B cell (primary cell): Measurements from ENCODE around the gene AIRE. TPM values are rescaled to one million over a fixed set of nuclear protein-coding genes. Genes with fewer than 3 reads are reported as not detected.
"Not testable (repeated sequence)": the region's sequence is repeated elsewhere in the genome, so short reads cannot be mapped to it uniquely, and the experiment has no call there.

Experiments
- ATAC-seq: fragments of 200-7000 bp; cut with Tn5 transposase; one replicate; pipeline ENCODE4 v1.10.0; 2021; ENCODE audit warnings: low read depth, mild to moderate bottlenecking, moderate number of reproducible peaks, moderate library complexity
- CTCF ChIA-PET: fragments of 350-600 bp; sonication (Branson Sonifier 250); formaldehyde crosslinking; loops from one replicate; lab custom pipeline; 2021; ENCODE audit warnings: antibody characterized with exemption, inconsistent platforms; lab: Charles Lee
- POLR2A ChIA-PET: fragments of 350-600 bp; sonication (Branson Sonifier 250); formaldehyde crosslinking; loops from one replicate; lab custom pipeline; 2021; ENCODE audit warnings: antibody characterized with exemption; lab: Charles Lee
- DNase-seq: peaks from one replicate; pipeline ENCODE4 v3.0.0; 2013
- H2AFZ ChIP-seq: 2 replicates; pipeline ENCODE4 v1.6.1; 2012; ENCODE audit warnings: mild to moderate bottlenecking, low read depth, low read length; ENCODE audit not compliant: insufficient read depth, poor library complexity, severe bottlenecking
- H3K27ac ChIP-seq, 2 donors: 1 replicate in 1 of 2; 2 replicates in 1 of 2; pipeline ENCODE4 v1.5.1; 2012 to 2013; ENCODE audit warnings: low read length in 2 of 2, mild to moderate bottlenecking in 2 of 2, moderate library complexity in 1 of 2
- H3K27me3 ChIP-seq, 4 experiments: fragments of 200-600 bp in 1 of 4; sonication (generic) in 1 of 4; replicated peaks in 1 of 4; 1 replicate in 2 of 4; 2 replicates in 2 of 4; pipeline versions ENCODE4 v1.6.1 to v1.7.0; 2013 to 2016; ENCODE audit warnings: low read length in 3 of 4, mild to moderate bottlenecking in 2 of 4, mixed read lengths in 1 of 4, moderate library complexity in 1 of 4; ENCODE audit not compliant: insufficient read depth in 4 of 4, control insufficient read depth in 3 of 4; ENCODE audit errors: control extremely low read depth in 1 of 4
- H3K36me3 ChIP-seq, 2 experiments: replicated peaks in 1 of 2; 1 replicate in 1 of 2; 2 replicates in 1 of 2; pipeline versions ENCODE4 v1.6.1 to v1.7.1; 2013; ENCODE audit warnings: low read length in 1 of 2; ENCODE audit not compliant: insufficient read depth in 2 of 2, control insufficient read depth in 1 of 2; ENCODE audit errors: control extremely low read depth in 1 of 2, extremely low read depth in 1 of 2
- H3K4me1 ChIP-seq, 2 donors: fragments of 200-600 bp in 1 of 2; sonication (generic) in 1 of 2; 1 replicate in 1 of 2; 2 replicates in 1 of 2; pipeline versions ENCODE4 v1.5.1 to v1.6.1; 2013 to 2017; ENCODE audit warnings: low read length in 2 of 2; ENCODE audit not compliant: control insufficient read depth in 2 of 2, insufficient read depth in 2 of 2
- H3K4me2 ChIP-seq: replicated peaks from 2 replicates; pipeline ENCODE3; 2012; ENCODE audit warnings: mild to moderate bottlenecking, low read depth, low read length; ENCODE audit not compliant: poor library complexity, severe bottlenecking
- H3K4me3 ChIP-seq, 5 experiments: fragments of 200-600 bp in 1 of 5; sonication (generic) in 1 of 5; 1 replicate in 3 of 5; 2 replicates in 2 of 5; pipeline versions ENCODE4 v1.5.1 to v1.7.0; 2011 to 2016; ENCODE audit warnings: low read length in 4 of 5, mild to moderate bottlenecking in 4 of 5, low read depth in 2 of 5, control low read depth in 1 of 5, moderate library complexity in 1 of 5; ENCODE audit not compliant: insufficient read depth in 1 of 5; ENCODE audit errors: control extremely low read depth in 1 of 5, extremely low read depth in 1 of 5
- H3K79me2 ChIP-seq: fragments of 200-600 bp; sonication (generic); one replicate; pipeline ENCODE4 v1.6.0; 2016; ENCODE audit warnings: low read length; ENCODE audit not compliant: control insufficient read depth, insufficient read depth
- H3K9ac ChIP-seq: fragments of 200-600 bp; sonication (generic); 2 replicates; pipeline ENCODE4 v1.6.1; 2017; ENCODE audit warnings: mild to moderate bottlenecking, low read length, moderate library complexity
- H3K9me3 ChIP-seq, 3 donors: one replicate each; pipeline versions ENCODE4 v1.6.1 to v1.7.1; 2013; ENCODE audit warnings: low read length in 2 of 3; ENCODE audit not compliant: control insufficient read depth in 2 of 3, insufficient read depth in 1 of 3; ENCODE audit errors: control extremely low read depth in 1 of 3
- H4K20me1 ChIP-seq: 2 replicates; pipeline ENCODE4 v1.6.0; 2012; ENCODE audit warnings: mild to moderate bottlenecking, low read length; ENCODE audit not compliant: insufficient read depth, control insufficient read depth, poor library complexity, severe bottlenecking
- H3K27ac Mint-ChIP-seq: one replicate; pipeline ENCODE4 v1.8.0; 2021; ENCODE audit warnings: mixed read lengths
- H3K27me3 Mint-ChIP-seq: one replicate; pipeline ENCODE4 v1.8.0; 2021; ENCODE audit warnings: mixed read lengths
- H3K4me1 Mint-ChIP-seq: one replicate; pipeline ENCODE4 v1.8.0; 2021; ENCODE audit warnings: mixed read lengths
- H3K4me3 Mint-ChIP-seq: one replicate; pipeline ENCODE4 v1.8.0; 2021; ENCODE audit warnings: mixed read lengths
- H3K9me3 Mint-ChIP-seq: one replicate; pipeline ENCODE4 v1.8.0; 2022; ENCODE audit warnings: mixed read lengths; ENCODE audit not compliant: insufficient read depth
- CTCF ChIP-seq: fragments of 200-600 bp; IDR thresholded peaks from one replicate; pipeline ENCODE4 v1.8.0; 2022; ENCODE audit warnings: antibody characterized with exemption, mild to moderate bottlenecking
- WGBS: methylation state at CpG from one replicate; pipeline ENCODE4 v1.1.5; 2013; ENCODE audit warnings: missing lambda C conversion rate; ENCODE audit not compliant: insufficient coverage; 5-methylcytosine and 5-hydroxymethylcytosine counted together
- intact Hi-C: fragments of 100-400 bp; cut with micrococcal nuclease; formaldehyde crosslinking; loops from one replicate; pipeline ENCODE4 v1.10.0; 2022
- polyA plus RNA-seq: library from polyadenylated mRNA; depleted of rRNA; stranded (reverse); fragments of >200 nt; gene quantifications from 2 replicates; pipeline ENCODE4 v1.2.3, GENCODE V29; 2012
- total RNA-seq, 2 donors: library from RNA; stranded (reverse); fragments of 120-200 nt in 1 of 2; gene quantifications; 1 replicate in 1 of 2; 2 replicates in 1 of 2; pipeline versions ENCODE4 v1.2.3 to v1.2.4, GENCODE V29; 2013 to 2022

AIRE gene
- total and polyA plus RNA-seq, 2 donors (not counting 1 experiment from before 2014, with no cell fraction given) = 0.37 TPM; not detected in 1

- H3K4me3 ChIP-seq = peak within 1 kb of the TSS; percentile 73 to 99 (median 88)
- CTCF ChIA-PET = interaction anchor here (1.1 to 1.5 kb wide), 2 partner anchors 141 to 454 kb away, joined by 3 to 5 read pairs; no protein-coding TSS in a partner anchor
- intact Hi-C loops = loop anchor here (1.0 to 5.0 kb wide), 4 partner anchors 40 to 478 kb away; partner anchors contain the start of genes LRRC3 and TRAPPC10
Observed at GRCh38 chr21:44338971-44339910, 53.6 kb downstream of the AIRE start, which contains the start of gene CFAP410. TSS of gene CFAP410 (minus strand) at chr21:44339390. CDS start at chr21:44339194, 196 bp downstream.

GRCh38 chr21:44341726-44342458, 56.2 kb downstream of the AIRE start:
- H3K9ac ChIP-seq, H3K9me3 Mint-ChIP-seq, H3K4me2 ChIP-seq, H3K27ac ChIP-seq, H3K79me2 ChIP-seq, H3K9me3 ChIP-seq, H2AFZ ChIP-seq, H3K27me3 ChIP-seq, POLR2A ChIA-PET, DNase-seq, intact Hi-C loops, H3K4me3 Mint-ChIP-seq, H3K4me3 ChIP-seq, ATAC-seq, H3K27me3 Mint-ChIP-seq, H4K20me1 ChIP-seq, H3K36me3 ChIP-seq: not testable (repeated sequence)
- CTCF ChIA-PET = interaction anchor here (1.1 kb wide), 1 partner anchor 45 kb away, joined by 4 read pairs; no protein-coding TSS in a partner anchor
- H3K4me1 ChIP-seq = peaks cover 10 to 18% of the 10 kb centered on the region in 2 donors
- peaks cover 17% of the 10 kb centered on the region for H3K4me1 Mint-ChIP-seq
- H3K27ac Mint-ChIP-seq = peak overlapping the region; percentile 39
- WGBS = 93% methylated on average over 9 of the region's 12 CpGs

More at GRCh38 chr21:44338971-44339910, 53.6 kb downstream of the AIRE start, which contains the start of gene CFAP410:
- POLR2A ChIA-PET = interaction anchor here (0.6 to 1.2 kb wide), 6 partner anchors 14 to 249 kb away, joined by 3 to 7 read pairs (median 4); no protein-coding TSS in a partner anchor
- Mint-ChIP-seq H3K4me3 (peak within 1 kb of the TSS; percentile 92), H3K4me1 (peaks cover 17% of the 10 kb centered on the region), H3K27me3 (no peaks in the 10 kb centered on the region), H3K9me3 (no peaks in the 10 kb centered on the region), H3K27ac (peak within 1 kb of the TSS; percentile 97)
- Histone ChIP-seq H3K27me3 (no peaks in the 10 kb centered on the region), H3K79me2 (no peaks in the 10 kb centered on the region), H3K9me3 (no peaks in the 10 kb centered on the region), H4K20me1 (peaks cover 15% of the 10 kb centered on the region), H3K4me1 (peaks cover 10 to 18% of the 10 kb centered on the region in 2 donors), H3K36me3 (peaks cover 0 to 18% of the 10 kb centered on the region in 2 experiments), H3K27ac (peak within 1 kb of the TSS; percentile 89 to 97), H3K4me2 (peak within 1 kb of the TSS; percentile 80), H3K9ac (peak within 1 kb of the TSS; percentile 83), H2AFZ (peak within 1 kb of the TSS; percentile 67)
- ATAC-seq (peak; percentile 85), DNase-seq (peak; percentile 97)
- WGBS = under 1% methylated on average over 83 of the region's 90 CpGs
- TF ChIP-seq CTCF = no peak

GRCh38 chr21:44342981-44343380, 57.3 kb downstream of the AIRE start:
- intact Hi-C loops, H3K9me3 ChIP-seq, H3K27ac ChIP-seq, H3K27me3 ChIP-seq, H3K4me3 Mint-ChIP-seq, CTCF ChIA-PET, DNase-seq, H3K4me3 ChIP-seq, H3K36me3 ChIP-seq, H4K20me1 ChIP-seq, POLR2A ChIA-PET, H3K27ac Mint-ChIP-seq, H3K4me2 ChIP-seq, H3K9me3 Mint-ChIP-seq, H3K9ac ChIP-seq, H3K79me2 ChIP-seq, ATAC-seq, H2AFZ ChIP-seq: not testable (repeated sequence)
- WGBS = 80% methylated on average over 6 of the region's 8 CpGs
- H3K27me3 Mint-ChIP-seq = peaks cover 12% of the 10 kb centered on the region
- peaks cover 13% of the 10 kb centered on the region for H3K4me1 Mint-ChIP-seq
- H3K4me1 ChIP-seq = peaks cover 10 to 17% of the 10 kb centered on the region in 2 donors
